HG02623 (cell line): ENCODE measurements around the gene FLT3LG.

Experiments used
- ATAC-seq: cut with Tn5 transposase; IDR thresholded peaks from one replicate; pipeline ENCODE4 v1.9.1; 2021; ENCODE audit warnings: moderate library complexity; ENCODE audit not compliant: unreplicated experiment

The FLT3LG gene

DNA sequence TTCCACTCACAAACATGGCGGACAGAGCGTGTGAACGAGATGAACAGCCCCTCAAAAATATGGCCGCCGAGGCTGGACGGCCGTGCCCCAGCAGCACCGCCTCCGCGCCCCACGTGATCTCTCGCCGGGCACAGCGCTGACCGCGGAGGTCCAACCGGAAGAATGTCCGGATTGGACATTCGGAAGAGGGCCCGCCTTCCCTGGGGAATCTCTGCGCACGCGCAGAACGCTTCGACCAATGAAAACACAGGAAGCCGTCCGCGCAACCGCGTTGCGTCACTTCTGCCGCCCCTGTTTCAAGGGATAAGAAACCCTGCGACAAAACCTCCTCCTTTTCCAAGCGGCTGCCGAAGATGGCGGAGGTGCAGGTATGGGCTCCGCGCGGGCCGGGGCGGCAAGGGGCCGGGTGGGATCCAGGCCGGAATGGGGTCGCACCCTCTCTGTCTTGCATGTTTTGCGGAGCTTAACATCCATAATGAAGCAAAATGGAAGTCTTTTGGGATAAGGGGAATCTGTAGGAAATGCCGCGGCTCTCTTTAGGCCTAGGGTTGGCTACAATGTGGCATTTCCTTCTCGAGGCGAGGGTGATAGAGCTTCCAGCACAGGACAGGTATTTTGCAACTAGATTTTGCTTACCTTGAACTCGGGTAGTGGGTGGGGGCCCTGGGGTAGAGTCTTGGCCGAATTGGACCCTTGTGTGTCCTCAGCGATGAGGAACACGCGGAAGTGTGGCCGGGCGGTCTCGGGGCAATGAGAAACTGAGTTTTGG lies 13.4 kb downstream of the FLT3LG start, which contains the start of gene RPL13A:
RPL13A (plus strand) TSS at position 332 of the 769 bp plus-strand sequence; CDS start at position 354, 22 bp downstream.
- ATAC-seq = peak; percentile 87

DNA sequence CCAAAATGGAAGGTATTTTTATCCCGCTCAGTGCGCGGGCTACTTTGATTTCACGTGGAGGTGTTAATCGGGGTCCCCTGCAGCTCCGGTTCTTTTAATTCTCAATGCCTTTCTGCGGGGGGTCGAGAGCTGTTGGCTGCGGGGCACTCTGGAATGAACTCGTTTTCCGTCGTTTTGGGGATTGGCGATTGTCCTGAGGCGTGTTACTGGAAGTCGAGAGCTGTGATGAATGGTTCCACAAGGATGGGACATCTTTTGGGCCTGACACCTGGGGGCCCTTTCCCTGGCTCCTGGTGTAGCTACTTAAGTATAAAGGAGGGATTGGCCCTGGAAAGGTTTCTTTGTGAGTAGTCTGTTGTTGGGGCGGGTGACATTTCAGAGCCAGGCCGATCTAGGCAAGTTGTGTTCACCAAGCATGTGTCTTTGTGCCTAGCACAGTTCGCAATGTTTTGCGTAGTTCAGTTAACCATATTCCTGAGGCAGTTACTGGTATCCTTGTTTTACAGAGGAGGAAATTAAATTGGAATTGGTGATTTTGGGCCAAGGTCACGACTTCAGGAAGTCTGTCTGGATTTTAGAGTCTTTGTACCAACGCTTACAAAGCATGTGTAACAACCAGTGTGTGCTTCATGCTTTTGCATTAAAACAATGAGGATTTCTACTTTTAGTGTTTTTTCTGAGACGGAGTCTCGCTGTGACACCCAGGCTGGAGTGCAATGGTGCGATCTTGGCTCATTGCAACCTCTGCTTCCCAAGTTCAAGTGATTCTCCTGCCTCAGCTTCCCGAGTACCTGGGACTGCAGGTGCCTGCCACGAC lies 14.2 kb downstream of the FLT3LG start:
- ATAC-seq = no peak

DNA sequence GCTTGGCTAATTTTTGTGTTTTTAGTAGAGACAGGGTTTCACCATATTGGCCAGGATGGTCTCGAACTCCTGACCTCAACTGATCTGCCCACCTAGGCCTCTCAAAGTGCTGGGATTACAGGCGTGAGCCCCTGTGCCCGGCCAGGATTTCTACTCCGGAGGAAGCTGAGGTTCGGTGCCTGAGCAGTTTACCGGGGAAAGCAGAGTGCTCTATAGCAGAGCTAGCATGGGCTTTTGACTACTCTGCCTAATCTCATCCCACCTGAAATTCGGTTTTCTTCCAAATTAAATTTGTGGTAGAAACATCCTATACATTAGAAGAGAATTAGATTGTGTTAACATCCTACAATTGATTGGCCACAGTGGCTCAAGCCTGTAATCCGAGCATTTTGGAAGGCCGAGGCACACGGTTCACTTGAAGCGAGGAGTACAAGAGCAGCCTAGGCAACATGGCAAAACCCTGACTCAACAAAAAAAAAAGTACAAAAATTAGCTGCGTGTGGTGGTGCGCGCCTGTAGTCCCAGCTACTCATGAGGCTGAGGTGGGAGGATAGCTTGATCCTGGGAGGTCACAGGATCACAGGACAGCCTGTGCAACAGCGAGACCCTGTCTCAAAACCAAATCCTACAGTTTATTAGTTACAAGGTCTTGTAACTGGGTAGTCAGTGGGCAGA lies 15.0 kb downstream of the FLT3LG start:
- ATAC-seq = no peak

DNA sequence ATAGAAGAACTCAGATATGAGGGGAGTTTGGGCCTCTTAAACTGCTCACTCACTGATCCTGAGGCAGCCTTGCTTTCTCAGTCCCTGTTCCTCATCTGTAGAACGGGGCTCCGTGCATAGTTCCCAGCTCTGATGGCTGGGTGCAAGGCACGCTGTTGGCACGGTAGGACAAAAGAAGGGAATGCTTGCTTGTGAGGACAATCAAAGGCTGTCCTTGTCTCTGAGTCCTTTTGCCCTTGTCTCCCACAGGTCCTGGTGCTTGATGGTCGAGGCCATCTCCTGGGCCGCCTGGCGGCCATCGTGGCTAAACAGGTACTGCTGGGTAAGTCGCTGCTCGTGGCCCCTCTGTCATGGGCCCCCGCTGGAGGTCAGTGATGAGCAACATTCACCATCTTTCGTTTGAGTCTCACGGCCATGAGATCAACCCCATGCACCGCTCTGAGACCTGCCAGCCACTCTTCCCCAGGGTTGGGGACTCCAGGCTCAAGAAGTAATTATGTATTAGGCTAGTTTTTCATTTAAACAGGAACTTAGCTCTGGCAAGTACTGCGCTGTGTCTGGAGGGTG lies 15.7 kb downstream of the FLT3LG start:
- no peak for ATAC-seq

GRCh38 chr19:49490287-49491029 lies 16.4 kb downstream of the FLT3LG start:
- no peak for ATAC-seq

DNA sequence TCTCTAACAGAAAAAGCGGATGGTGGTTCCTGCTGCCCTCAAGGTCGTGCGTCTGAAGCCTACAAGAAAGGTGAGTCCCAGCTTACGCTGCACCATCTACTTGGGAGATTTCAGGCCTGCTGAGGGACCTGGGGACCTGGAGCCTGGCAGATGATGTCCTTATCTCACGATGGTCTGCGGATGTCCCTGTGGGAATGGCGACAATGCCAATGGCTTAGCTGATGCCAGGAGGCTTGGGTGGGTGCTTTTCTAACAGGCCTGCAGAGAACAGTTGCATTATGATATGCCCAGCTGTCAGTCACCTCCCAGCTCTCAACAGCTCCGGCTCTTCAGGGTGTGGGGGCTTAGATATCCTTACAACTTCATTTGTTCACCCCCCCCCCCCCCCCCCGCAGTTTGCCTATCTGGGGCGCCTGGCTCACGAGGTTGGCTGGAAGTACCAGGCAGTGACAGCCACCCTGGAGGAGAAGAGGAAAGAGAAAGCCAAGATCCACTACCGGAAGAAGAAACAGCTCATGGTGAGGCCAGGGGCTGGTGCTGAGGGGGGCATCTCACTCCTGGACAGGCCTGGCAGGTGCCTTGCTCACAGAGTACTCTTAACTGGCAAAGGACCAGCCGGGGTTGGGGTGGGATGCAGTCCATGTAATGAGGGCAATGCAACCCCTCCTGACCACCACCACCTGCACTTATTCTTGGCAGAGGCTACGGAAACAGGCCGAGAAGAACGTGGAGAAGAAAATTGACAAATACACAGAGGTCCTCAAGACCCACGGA lies 17.2 kb downstream of the FLT3LG start:
- no peak for ATAC-seq

DNA sequence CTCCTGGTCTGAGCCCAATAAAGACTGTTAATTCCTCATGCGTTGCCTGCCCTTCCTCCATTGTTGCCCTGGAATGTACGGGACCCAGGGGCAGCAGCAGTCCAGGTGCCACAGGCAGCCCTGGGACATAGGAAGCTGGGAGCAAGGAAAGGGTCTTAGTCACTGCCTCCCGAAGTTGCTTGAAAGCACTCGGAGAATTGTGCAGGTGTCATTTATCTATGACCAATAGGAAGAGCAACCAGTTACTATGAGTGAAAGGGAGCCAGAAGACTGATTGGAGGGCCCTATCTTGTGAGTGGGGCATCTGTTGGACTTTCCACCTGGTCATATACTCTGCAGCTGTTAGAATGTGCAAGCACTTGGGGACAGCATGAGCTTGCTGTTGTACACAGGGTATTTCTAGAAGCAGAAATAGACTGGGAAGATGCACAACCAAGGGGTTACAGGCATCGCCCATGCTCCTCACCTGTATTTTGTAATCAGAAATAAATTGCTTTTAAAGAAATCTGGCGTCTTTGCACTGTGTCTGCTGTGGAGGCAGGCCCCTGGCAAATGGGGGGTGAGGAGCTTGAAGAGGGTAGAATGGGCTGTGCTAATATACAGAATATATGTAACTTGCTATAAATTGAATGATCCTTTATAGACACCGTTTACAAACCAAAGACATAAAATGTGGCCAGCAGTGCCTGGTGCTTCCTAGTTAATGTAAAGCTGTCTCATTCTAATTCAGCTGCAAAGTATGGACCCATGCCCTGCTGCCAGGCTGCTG lies 18.0 kb downstream of the FLT3LG start:
- ATAC-seq = no peak

- ATAC-seq = no peak
Measured at GRCh38 chr19:49492573-49493405, 18.8 kb downstream of the FLT3LG start.

GRCh38 chr19:49496574-49497008 lies 22.6 kb downstream of the FLT3LG start:
- ATAC-seq = no peak

GRCh38 chr19:49497047-49497788 lies 23.2 kb downstream of the FLT3LG start:
- no peak for ATAC-seq

- no peak for ATAC-seq
Measured at GRCh38 chr19:49497789-49498103, 23.7 kb downstream of the FLT3LG start.

- no peak for ATAC-seq
Measured at GRCh38 chr19:49498475-49498874, 24.5 kb downstream of the FLT3LG start.

DNA sequence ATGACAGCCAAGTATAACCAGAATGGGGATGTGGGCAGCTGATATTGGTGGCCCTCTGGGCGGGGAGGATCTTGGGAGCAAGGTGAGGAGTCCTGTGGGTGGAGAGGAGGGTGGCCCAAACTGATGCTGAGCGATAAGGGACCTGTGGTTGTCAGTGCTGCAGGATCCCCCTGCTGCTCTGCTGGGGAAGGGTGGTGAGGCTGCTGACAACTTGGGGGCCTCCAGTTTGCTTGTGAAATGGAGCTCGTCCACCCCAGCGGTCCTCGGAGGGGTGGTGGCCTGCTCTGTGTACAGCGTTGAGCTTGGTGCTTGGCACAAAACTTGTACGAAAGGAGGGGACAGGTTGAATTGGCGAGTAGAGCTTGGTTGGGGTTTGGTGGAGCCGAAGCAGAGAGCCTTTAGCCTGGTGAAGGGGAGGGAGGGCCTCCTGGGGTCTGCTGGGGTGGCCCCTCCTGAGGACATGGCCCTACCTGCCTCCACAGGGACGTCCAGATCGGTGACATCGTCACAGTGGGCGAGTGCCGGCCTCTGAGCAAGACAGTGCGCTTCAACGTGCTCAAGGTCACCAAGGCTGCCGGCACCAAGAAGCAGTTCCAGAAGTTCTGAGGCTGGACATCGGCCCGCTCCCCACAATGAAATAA lies 25.1 kb downstream of the FLT3LG start:
- ATAC-seq = no peak

DNA sequence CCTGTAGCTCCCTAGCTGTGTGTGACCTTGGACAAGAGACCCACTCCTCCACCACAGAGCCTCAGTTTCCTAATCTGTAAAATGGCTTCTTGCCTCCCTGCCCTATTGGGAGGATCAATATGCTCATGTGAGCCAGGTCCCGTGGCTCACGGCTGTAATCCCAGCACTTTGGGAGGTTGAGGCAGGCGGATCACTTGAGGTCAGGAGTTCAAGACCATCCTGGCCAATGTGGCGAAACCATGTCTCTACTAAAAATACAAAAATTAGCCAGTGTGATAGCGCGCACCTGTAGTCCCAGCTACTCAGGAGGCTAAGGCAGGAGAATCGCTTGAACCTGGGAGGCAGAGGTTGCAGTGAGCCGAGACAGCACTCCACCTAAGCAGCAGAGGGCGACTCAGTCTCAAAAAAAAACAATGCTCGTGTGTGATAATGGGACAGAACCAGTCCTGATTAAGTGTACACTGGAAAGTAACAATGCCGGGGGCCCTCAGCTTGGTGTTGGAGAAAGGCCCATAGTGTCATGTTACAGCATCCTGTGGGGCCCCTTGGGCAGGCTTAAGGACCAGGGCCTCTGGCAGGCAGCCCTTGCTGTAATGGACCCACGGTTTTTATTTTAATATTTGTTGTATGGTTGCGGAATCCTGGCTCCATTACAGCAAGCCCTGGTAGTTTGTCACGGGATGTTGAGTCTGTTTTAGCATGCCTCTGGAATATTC lies 29.0 kb downstream of the FLT3LG start:
- no peak for ATAC-seq

DNA sequence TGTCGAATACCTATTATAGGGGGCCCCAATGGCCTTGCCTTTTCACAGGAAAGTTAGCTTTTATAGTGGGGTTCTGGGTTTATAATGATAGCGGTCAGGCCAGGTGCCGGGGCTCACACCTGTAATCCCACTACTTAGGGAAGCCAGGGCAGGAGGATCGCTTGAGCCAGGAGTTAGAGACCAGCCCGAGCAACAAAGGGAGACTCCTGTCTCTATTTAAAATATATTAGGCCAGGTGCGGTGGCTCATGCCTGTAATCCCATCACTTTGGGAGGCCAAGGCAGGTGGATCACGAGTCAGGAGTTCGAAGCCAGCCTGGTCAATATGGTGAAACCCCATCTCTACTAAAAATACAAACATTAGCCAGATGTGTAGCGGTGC lies 29.6 kb downstream of the FLT3LG start:
- no peak for ATAC-seq

DNA sequence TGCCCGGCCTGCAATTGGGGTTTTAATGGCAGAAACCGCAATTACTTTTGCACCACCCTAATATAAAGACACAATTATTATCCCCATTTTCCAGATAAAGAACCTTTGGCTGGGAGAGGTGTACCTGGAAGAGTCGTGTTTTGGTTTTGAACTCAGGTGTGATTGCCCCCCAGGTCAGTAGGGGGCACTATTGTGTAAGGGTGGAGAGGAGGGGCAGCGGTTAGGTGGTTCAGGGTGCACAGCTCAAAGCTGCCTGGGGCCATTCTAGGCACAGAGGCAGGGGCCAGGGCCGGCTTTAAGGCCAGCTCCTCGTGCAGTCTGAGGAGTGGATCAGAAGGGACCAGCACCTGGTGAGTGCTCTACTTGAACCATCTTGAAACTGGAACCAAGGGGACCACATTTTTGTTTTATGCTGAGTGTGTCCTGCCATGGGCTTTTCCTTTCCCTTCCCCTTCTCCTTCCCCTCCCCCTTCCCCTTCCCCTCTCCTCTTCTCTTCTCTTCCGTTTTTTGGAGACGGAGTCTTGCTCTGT lies 32.6 kb downstream of the FLT3LG start:
- ATAC-seq = no peak
